GM12801 (cell line): ENCODE results near the gene CARD18.

Experiments used
- TF ChIP-seq, protein P1 (sequence below): IDR thresholded peaks from one replicate; pipeline ENCODE4 v1.5.1; 2011; ENCODE audit warnings: control low read depth; ENCODE audit not compliant: insufficient read length; ENCODE audit errors: extremely low read depth

The CARD18 gene

DNA sequence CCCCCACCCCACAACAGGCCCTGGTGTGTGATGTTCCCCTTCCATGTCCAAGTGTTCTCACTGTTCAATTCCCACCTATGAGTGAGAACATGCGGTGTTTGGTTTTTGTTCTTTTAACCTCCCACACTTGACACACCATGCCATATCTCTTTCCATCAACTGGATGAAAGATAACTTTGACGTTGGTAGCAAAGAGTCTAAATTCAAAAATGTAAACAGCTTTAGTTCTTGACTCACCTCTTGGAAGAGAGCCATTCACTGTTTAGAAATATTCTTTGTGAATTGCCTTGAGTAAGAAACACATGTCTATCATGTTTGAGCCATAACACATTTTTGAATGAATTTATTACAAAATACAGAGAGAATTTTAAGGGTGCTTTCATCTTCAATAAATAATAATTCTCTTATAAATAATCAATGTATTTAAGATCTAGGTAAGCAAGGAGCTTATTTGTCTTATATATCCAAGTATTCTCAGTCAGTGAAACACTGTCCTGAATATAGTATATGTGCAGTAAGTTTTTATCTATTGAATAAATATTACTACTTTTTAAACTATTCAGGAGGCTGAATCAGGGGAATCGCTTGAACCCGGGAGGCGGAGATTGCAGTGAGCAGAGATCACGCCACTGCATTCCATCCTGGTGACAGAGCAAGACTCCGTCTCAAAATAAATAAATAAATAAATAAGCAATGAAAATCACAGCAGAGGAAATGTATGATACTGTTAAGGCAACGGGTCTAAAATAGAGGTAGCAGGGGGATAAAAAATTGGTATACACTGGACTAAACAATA, 6.7 kb downstream of the CARD18 start:
- TF ChIP-seq, protein P1, sequence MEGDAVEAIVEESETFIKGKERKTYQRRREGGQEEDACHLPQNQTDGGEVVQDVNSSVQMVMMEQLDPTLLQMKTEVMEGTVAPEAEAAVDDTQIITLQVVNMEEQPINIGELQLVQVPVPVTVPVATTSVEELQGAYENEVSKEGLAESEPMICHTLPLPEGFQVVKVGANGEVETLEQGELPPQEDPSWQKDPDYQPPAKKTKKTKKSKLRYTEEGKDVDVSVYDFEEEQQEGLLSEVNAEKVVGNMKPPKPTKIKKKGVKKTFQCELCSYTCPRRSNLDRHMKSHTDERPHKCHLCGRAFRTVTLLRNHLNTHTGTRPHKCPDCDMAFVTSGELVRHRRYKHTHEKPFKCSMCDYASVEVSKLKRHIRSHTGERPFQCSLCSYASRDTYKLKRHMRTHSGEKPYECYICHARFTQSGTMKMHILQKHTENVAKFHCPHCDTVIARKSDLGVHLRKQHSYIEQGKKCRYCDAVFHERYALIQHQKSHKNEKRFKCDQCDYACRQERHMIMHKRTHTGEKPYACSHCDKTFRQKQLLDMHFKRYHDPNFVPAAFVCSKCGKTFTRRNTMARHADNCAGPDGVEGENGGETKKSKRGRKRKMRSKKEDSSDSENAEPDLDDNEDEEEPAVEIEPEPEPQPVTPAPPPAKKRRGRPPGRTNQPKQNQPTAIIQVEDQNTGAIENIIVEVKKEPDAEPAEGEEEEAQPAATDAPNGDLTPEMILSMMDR = no peak

DNA sequence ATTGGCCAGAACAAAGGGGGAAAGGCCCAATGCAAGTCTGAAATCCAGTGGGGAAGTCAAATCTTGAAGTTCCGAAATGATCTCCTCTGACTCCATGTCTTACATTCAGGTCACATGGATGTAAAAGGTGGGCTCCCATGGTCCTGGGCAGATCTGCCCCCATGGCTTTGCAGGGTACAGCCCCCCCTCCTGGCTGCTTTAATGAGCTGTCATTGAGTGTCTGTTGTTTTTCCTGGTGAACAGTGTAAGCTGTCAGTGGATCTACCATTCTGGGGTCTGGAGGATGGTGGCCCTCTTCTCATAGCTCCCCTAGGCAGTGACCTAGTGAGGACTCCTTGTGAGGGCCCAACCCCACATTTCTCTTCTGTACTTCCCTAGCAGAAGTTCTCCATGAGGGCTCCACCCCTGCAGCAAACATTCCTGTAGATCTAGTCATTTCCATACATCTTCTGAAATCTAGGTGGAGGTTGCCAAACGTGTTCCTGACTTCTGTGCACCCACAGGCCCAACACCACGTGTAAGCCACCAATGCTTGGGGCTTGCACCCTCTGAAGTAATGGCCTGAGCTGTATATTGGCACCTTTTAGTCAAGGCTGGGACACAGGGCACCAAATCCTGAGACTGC, 9.3 kb downstream of the CARD18 start:
- TF ChIP-seq, protein P1 = no peak

DNA sequence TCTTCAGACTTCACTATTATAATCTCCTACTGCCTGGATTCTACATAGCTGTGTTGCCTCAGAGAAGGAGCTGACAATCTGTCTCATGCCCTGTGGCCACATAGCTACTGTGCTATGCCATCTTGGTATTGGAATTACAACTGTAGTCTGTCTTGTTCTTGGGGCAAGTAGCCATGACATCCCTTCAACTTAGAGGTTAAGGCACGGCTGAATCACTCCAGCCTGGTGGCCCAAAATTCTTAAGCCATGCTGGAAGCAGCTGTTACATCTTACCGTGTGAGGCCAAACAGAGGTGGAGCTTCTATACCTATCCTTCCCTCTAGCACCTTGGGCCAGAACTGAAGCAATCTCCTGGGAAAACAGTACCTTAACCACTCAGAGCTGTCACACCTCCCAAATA, 14.8 kb downstream of the CARD18 start:
- TF ChIP-seq, protein P1 = no peak

DNA sequence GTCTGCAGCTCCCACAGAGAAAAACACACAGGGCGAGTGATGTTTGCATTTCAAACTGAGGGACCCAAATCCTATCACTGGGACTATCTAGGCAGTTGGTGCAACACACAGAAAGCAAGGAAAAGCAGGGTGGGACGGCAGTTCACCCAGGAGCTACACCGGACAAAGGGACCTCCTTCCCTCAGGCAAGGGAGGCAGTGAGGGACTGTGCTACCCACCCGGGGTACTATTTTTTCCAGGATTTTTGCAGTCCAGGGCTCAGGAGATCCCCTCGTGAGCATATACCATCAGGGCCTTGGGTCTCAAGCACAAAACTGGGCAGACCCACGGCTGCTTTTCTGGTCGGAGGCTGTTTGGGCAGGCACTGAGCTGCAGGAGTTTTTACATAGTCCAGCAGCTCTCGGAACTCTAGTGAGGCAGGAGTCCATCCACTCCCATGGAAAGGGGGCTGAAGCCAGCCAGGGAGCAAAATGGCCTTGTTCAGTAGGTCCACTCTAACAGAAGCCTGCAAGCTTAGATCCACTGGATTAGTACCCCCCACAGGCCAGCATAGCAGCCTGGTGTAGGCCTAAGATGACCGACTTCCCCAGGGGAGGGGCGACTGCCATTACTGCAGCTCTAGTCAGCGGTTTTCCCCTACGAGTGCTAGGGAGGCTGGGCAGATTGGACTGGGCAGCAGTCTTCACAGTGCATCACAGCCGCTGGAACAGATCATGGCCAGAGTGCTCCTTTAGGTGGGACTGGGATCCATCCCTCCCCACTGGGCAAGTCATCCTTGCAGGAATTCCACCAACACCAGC, 28.2 kb downstream of the CARD18 start:
- TF ChIP-seq, protein P1 = no peak

DNA sequence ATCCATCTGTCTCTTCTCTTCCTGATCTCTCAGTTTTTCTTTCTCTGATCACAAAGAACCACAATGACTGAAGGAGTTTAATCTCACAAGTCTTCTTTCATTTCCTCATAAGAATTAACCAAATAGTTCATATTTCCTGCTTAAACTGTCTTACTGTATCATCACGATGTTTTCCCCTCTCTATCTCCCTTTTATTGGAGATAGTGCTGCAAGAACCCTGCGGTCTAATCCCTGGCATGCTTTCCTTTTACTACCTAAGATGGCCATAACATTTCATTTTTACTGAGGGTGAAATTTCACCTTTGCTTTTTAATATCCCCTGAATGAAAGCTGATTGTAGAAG, 28.9 kb downstream of the CARD18 start:
- TF ChIP-seq, protein P1 = no peak

DNA sequence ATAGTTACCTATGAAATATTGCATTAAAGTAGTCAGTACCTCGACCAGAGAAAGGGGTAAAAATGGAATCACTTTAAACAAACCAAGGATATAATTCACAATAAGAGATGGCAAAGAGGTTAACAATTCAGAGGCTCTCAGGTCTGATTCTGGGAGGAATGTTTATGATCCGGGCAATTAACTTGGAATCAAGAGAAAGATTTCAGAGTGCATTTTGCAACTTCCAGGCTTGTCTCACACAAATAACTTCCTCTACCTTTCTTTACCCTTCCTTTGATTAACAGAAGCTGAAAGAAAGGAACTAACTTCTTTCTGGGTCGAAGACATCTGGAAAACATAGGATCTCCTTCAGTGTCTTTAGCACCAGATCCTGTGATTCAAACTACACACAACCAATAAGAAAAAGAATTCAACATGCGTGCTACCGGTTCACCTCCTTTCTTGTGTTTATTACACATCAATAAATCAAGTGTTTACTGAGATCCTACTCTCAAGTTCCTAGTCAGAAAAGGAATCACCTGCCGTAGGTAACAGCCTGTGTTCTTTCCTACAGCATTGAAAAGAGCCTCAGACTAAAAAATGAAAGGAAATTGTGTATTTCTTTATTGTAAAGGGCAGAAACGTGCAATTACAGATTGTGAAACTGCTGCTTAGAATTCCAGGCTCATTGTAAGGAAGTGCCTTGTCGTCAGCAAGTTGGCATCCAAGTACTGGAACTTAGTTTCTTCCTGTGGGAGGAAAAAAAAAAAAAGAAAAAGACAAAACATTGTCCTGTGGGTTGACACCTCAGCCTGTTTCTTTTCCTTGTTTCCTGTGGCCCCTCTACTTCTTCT, 29.5 kb downstream of the CARD18 start:
- TF ChIP-seq, protein P1 = no peak
